Measurements from ENCODE around the gene FAAP24. TPM values are rescaled to one million over a fixed set of nuclear protein-coding genes. Genes with fewer than 3 reads are reported as not detected.
"Not testable (repeated sequence)": the region's sequence is repeated elsewhere in the genome, so short reads cannot be mapped to it uniquely, and the experiment has no call there.

The FAAP24 gene
- total and polyA plus RNA-seq, 8 donors: 0.92 to 2.4 (median 1.7) TPM; not detected in 4

DNA sequence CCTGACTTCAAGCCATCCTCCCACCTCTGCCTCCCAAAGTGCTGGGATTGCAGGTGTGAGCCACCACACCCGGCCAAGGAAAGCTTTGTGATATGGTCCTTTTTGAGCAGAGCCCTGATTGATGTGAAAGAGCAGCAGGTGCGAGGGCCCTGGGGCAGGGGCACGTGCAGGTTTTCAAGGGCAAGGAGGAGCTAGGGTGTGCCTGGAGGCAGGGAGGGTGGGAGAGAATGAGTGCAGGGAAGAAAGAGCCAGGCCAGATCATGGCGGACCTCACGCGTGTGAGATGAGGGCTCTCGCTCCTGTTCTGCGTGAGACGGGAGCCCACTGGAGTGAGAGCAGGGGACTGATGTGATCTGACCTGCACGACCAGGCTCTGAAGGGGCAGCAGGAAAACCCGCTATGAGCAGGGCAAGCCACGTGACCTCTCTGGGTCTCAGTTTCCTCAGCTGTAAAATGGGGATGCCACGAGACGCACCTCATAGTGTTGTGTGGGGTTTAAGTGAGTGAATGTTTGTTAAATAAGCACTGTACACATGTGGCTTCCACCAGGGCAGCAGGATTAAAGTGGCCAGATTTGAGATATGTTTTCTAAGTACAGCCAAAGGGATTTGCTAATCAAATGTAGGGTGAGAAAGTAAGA lies 25.8 kb downstream of the FAAP24 start:
- peaks cover 11 to 89% (median 72%) of the 10 kb centered on the region in 4 donors for H3K36me3 ChIP-seq
- intact Hi-C loops (cut with DNase I; ENCODE audit: low total_unique reads): no loop called here

DNA sequence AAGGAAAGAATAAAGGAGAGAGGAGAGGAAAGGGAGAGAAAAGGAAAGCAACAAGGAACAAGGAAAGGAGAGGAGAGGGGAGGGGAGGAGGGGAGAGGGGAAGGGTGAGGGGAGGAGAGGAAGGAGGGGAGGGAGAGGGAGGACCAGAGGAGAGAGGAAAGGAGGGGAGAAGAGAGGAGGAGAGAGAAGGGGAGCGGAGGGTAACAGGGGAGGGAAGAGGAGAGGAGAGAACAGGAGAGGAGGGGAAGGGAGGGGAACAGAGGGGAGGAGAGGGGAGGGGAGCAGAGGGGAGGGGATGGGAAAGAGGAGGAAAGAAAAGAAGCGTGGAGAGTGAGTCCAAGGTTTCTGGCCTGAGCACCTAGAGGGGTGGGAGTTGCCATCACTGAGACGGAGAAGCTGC lies 26.7 kb downstream of the FAAP24 start:
- intact Hi-C loops (cut with DNase I; ENCODE audit: low total_unique reads): no loop called here
- Histone ChIP-seq H3K27ac (no peak overlapping the region), H3K27me3 (no peaks in the 10 kb centered on the region), H3K9me3 (no peaks in the 10 kb centered on the region), H3K4me1 (peaks cover 0 to 7% (median 0%) of the 10 kb centered on the region in 4 donors), H3K36me3 (peaks cover 9 to 80% (median 68%) of the 10 kb centered on the region in 4 donors), H3K4me3 (no peak overlapping the region)
- DNase-seq: no peak
- no peak for TF ChIP-seq EP300 (IDR thresholded peaks at IDR 0.05)
- no peak for TF ChIP-seq POLR2A (IDR thresholded peaks at IDR 0.05)
- TF ChIP-seq CTCF (IDR thresholded peaks at IDR 0.05): no peak
- no peak for TF ChIP-seq POLR2AphosphoS5 (IDR thresholded peaks at IDR 0.05)
- 72 to 87% (median 82%) methylated on average over 3 of the region's 3 CpGs for WGBS, 5 donors

More for the DNA sequence above, 25.8 kb downstream of the FAAP24 start:
- WGBS, 5 donors: 87 to 95% (median 93%) methylated on average over 14 of the region's 14 CpGs
- no peaks in the 10 kb centered on the region for H3K27me3 ChIP-seq
- H3K4me1 ChIP-seq: peaks cover 0 to 7% (median 0%) of the 10 kb centered on the region in 4 donors
- DNase-seq: no peak
- H3K9me3 ChIP-seq: no peaks in the 10 kb centered on the region
- no peak overlapping the region for H3K27ac ChIP-seq
- H3K4me3 ChIP-seq: no peak overlapping the region
- no peak for TF ChIP-seq EP300 (IDR thresholded peaks at IDR 0.05)
- no peak for TF ChIP-seq POLR2A (IDR thresholded peaks at IDR 0.05)
- TF ChIP-seq POLR2AphosphoS5 (IDR thresholded peaks at IDR 0.05): no peak

DNA sequence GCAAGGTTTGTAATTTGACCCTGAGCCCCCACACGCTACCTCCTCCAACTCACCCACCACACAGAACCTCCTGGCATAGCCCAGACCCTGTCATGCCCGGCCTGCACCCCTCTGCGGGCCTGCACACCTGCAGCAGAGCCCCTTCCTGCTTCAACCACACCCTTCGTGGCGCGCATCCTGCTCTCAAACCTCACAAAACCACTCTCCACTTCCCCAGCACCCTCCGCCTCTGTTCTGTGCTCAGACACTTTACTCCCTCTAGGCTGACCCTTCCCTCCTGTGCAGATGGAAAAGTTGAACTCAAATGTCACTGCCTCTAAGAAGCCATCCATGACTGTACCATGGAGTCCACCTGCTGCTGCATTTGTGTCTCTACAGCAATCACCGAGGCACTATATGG lies 28.5 kb downstream of the FAAP24 start:
- H3K27ac ChIP-seq: no peak overlapping the region
- intact Hi-C loops (cut with DNase I; ENCODE audit: low total_unique reads): no loop called here
- 70 to 84% (median 81%) methylated on average over 8 of the region's 8 CpGs for WGBS, 5 donors
- H3K27me3 ChIP-seq: no peaks in the 10 kb centered on the region
- no peak for DNase-seq
- H3K4me3 ChIP-seq: no peak overlapping the region
- H3K36me3 ChIP-seq: peaks cover 5 to 65% (median 50%) of the 10 kb centered on the region in 4 donors
- H3K9me3 ChIP-seq: no peaks in the 10 kb centered on the region
- peaks cover 0 to 7% (median under 1%) of the 10 kb centered on the region in 4 donors for H3K4me1 ChIP-seq
- no peak for TF ChIP-seq POLR2A (IDR thresholded peaks at IDR 0.05)

DNA sequence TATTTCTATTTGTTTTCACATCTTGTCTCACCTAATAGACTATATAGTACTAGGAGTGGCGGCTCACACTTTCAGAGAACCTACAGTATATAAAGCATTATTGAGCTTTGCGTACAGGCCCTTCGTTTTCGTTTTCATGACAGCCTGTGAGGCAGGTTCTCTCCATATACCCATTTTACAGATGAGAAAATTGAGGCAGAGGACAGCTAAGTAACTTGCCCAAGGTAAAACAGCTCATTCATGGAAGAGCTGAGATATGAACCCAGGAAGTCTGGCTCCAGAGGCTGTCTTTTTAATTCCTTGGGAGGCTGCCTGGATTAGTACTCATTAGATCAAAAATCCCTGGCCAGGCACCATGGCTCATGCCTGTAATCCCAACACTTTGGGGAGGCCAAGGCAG lies 28.9 kb downstream of the FAAP24 start:
- H3K27me3 ChIP-seq: no peaks in the 10 kb centered on the region
- intact Hi-C loops (cut with DNase I; ENCODE audit: low total_unique reads): no loop called here

GRCh38 chr19:33002126-33002865 lies 30.3 kb downstream of the FAAP24 start:
- H3K27ac ChIP-seq; intact Hi-C loops (cut with DNase I; ENCODE audit: low total_unique reads); H3K4me3 ChIP-seq; H3K4me1 ChIP-seq; H3K9me3 ChIP-seq; H3K27me3 ChIP-seq: not testable (repeated sequence)
- peaks cover 5 to 69% (median 60%) of the 10 kb centered on the region in 4 donors for H3K36me3 ChIP-seq
- 71 to 77% (median 74%) methylated on average over 14 to 15 of the region's 15 CpGs for WGBS, 5 donors
- peak in 1 of 2 donors; percentile 41 for DNase-seq

More for the DNA sequence above, 28.9 kb downstream of the FAAP24 start:
- Histone ChIP-seq H3K4me1 (peaks cover 0 to 7% (median 3%) of the 10 kb centered on the region in 4 donors), H3K4me3 (no peak overlapping the region), H3K27ac (no peak overlapping the region), H3K9me3 (no peaks in the 10 kb centered on the region), H3K36me3 (peaks cover 5 to 63% (median 48%) of the 10 kb centered on the region in 4 donors)
- 90 to 94% (median 91%) methylated on average over 4 of the region's 4 CpGs for WGBS, 5 donors
- DNase-seq: no peak
- TF ChIP-seq POLR2A (IDR thresholded peaks at IDR 0.05) (no peak), CTCF (IDR thresholded peaks at IDR 0.05) (no peak), POLR2AphosphoS5 (IDR thresholded peaks at IDR 0.05) (no peak), EP300 (IDR thresholded peaks at IDR 0.05) (no peak)

DNA sequence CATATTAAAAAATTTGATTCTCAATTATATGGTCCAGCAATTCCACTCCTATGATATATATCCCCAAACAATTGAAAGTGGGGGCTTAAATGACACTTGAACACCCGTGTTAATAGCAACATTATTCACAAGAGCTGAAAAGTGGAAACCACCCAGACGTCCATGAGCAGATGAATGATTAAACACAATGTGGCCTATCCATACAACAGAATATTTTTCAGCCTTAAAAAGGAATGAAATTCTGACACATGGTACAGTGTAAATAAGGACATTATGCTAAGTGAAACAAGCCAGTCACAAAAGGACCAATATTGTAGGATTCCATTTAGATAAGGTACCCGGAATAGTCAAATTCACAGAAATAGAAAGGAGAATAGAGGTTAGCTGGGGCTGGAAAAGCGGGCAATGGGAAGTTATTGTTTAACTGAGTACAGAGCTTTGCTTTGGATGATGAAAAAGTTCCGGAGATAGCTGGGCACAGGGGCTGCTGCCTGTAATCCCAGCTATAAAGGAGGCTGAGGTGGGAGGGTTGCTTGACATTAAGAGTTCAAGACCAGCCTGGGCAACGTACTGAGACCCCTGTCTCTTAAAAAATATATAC lies 31.5 kb downstream of the FAAP24 start:
- H3K36me3 ChIP-seq: peaks cover 5 to 69% (median 57%) of the 10 kb centered on the region in 4 donors
- H3K4me3 ChIP-seq; intact Hi-C loops (cut with DNase I; ENCODE audit: low total_unique reads); H3K27ac ChIP-seq; DNase-seq; H3K4me1 ChIP-seq; H3K27me3 ChIP-seq; H3K9me3 ChIP-seq: not testable (repeated sequence)
- WGBS, 5 donors: 43 to 61% (median 56%) methylated on average over 6 of the region's 6 CpGs
